GM12872 (cell line): ENCODE data around the gene CCDC124.

ENCODE experiments used
- CTCF ChIP-seq: IDR thresholded peaks from 3 replicates; pipeline ENCODE4 v1.5.1; 2011; ENCODE audit warnings: low read depth, mild to moderate bottlenecking, low read length, moderate library complexity; ENCODE audit not compliant: insufficient read depth

CCDC124 gene

DNA sequence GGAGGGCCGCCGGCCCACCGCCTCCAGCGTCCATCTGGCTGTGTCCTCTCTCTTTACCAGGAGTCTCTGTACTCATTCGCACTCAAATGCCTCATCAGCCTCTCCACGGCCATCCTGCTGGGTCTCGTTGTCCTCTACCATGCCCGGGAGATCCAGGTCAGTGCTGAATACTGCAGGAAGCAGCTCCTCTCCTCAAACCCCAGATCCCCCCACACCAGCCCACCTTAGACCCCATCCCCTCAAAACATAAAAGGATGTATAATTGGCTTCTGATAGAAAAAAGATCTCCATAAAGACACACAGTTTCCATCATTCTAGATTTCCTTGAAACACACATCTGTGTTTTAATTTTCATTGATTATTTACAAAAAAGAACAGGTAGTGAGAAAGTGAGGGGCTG, 42.2 kb downstream of the CCDC124 start:
- no peak for TF ChIP-seq CTCF

DNA sequence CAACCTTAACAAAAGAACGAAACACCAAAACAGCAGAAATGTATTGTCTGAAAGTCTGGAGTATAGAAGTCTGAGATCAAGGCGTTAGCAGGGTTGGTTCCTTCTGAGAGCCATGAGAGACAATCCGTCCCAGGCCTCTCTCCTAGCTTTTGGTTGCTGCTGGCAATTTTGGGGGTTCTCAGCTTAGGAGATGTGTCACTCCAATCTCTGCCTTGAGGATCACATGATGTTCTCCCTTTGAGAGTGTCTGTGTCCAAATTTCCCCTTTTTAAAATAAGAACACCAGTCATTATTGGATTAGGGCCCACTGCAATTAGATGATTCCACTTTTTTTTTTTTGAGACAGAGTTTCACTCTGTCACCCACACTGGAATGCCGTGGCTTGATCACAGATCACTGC, 44.2 kb downstream of the CCDC124 start:
- TF ChIP-seq CTCF, result no peak

GRCh38 chr19:17977488-17977887, 44.7 kb downstream of the CCDC124 start:
- TF ChIP-seq CTCF, result no peak

DNA sequence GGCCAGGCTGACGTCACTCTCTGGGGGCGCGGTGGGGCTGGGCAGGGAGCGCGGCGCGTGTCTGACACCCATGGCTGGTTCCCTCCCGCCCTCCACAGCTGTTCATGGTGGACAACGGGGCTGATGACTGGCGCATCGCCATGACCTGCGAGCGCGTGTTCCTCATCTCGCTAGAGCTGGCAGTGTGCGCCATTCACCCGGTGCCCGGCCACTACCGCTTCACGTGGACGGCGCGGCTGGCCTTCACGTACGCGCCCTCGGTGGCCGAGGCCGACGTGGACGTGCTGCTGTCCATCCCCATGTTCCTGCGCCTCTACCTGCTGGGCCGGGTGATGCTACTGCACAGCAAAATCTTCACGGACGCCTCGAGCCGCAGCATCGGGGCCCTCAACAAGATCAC, 48.8 kb downstream of the CCDC124 start:
- TF ChIP-seq CTCF, result no peak

- no peak for TF ChIP-seq CTCF
Observed at GRCh38 chr19:17982430-17982829, 49.6 kb downstream of the CCDC124 start.

DNA sequence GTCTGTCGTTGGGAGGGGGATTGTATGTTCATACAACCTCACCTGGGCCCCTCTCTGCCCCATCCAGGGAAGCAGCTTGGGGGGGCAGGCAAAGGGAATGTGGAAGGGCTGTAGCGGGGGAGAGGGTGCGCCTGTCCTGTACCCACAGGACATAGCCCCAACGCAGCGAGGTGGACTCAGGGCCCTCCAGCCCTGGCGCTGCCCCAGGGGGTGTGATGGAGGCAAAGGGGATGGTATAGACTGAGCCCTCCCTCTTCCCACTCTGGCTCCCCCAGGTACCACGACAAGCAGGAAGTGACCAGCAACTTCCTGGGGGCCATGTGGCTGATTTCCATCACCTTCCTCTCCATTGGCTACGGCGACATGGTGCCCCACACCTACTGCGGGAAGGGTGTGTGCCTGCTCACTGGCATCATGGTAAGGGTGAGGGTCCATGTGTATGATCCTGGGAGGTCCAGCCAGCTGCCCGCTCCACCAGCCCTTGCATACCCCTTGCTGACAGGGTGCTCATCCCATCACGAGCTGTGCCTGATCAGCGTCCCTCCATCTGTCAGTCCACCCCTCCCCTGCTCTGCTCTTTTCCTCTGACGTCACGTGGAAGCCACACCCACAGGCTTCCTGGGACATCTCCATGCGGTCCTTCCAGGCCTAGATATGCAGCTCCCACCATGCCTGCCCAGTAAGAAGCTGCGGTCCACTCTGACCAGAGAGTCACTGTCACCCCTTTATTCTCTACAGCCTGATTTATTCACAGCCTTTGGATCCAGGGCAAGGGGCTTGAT, 52.4 kb downstream of the CCDC124 start:
- TF ChIP-seq CTCF, result no peak

GRCh38 chr19:17988161-17988560, 55.3 kb downstream of the CCDC124 start:
- TF ChIP-seq CTCF, result no peak
